ENCODE data around the gene ZNF860.

Gene ZNF860

GRCh38 chr3:31981206-31982181 is at the start of gene ZNF860, which contains the start of gene OSBPL10:
ZNF860 (plus strand) TSS chr3:31981750; CDS start chr3:31989080, 7,330 bp downstream.
OSBPL10 (minus strand) TSS chr3:31981262; CDS start chr3:31981179, 83 bp downstream.
- peak in 51 of 56 donors; percentile 8 to 81 (median 53) for DNase-seq

DNA sequence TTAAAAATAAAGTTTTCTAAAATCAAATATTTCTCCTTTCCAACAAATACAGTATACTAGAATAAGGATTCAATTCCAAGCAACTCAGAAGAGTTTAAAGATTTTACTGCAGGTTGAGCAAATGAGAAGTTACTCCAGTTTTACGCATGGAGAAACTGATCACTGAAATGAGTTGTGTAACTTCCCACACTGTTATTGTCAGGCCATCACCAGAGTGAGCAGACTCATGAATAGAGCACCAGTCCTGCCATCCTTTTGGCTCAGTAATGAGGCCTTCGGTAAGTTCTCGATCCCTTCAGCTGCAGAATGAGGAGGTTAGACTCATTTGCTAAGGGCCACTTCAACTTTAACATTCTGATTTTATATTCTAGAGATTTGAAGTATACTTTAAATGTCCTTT is 48.6 kb upstream of the ZNF860 start:
- DNase-seq = no peak

DNA sequence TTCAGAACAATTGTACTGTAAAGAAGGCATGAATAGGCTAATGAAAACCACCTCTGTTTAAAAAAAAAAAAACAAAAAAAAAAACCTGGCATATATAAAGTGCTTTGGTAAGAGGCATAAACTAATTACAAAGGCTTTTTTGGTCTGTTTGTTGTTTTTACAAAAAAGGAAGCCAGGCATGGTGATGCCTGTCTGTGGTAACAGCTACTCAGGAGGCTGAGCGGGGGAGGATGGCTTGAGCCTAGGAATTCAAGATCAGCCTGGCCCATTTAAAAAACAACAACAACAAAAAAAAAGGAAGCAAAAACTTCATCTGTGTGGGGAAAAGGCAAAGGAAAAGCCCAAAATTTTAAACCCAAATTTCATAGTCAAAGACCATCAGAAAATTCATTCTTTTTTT is 47.5 kb upstream of the ZNF860 start:
- DNase-seq = no peak

- no peak for DNase-seq
These were observed 46.7 kb upstream of the ZNF860 start for GRCh38 chr3:31934866-31935265.

GRCh38 chr3:31936420-31937060 is 45.0 kb upstream of the ZNF860 start:
- no peak for DNase-seq

- no peak for DNase-seq
These were observed 44.3 kb upstream of the ZNF860 start for GRCh38 chr3:31937225-31937624.

DNA sequence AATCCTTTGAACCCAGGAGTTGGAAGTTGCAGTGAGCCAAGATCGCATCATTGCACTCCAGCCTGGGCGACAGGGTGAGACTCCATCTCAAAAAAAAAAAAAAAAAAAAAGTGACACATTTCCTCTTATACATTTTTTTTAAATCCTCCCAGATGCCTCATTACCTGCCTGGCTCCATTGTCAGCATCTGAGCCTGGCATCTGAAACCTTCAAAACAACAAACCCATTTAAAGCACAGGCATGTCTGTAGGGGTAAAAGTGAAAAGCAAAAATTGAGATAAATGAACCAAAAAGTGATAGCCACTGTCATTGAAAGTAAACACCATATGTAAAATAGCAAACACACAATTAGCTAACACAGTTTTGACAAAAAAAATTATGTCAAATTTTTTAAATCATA is 39.1 kb upstream of the ZNF860 start:
- DNase-seq = no peak

DNA sequence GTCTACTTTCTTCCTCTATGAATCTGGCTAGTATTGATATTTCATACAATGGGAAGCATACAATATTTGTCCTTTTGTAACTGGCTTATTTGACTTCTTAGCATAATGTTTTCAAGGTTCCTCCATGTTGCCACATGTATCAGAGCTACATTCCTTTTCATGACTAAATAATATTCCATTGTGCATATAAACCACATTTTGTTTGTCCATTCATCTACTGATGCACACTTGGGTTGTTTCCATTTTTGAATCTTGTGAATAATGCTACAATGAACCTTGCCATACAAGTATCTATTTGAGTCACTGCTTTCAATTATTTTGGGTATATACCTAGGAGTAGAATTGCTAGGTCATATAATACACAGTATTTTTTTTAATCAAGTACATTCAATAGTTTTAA is 38.5 kb upstream of the ZNF860 start:
- DNase-seq = no peak

DNA sequence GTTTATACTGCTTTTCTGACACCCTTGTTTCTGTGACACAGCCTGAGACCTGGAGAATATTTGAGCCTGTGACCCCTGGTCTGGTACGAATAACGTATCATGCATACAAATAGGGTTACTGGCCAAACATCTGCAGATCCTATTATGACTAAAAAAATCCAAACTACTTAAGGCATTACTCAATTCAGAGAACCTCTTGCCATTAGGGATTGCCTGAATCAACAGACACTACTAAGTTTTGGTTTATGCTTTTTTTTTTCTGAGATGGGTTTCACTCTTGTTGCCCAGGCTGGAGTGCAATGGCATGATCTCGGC is 35.9 kb upstream of the ZNF860 start:
- no peak for DNase-seq

DNA sequence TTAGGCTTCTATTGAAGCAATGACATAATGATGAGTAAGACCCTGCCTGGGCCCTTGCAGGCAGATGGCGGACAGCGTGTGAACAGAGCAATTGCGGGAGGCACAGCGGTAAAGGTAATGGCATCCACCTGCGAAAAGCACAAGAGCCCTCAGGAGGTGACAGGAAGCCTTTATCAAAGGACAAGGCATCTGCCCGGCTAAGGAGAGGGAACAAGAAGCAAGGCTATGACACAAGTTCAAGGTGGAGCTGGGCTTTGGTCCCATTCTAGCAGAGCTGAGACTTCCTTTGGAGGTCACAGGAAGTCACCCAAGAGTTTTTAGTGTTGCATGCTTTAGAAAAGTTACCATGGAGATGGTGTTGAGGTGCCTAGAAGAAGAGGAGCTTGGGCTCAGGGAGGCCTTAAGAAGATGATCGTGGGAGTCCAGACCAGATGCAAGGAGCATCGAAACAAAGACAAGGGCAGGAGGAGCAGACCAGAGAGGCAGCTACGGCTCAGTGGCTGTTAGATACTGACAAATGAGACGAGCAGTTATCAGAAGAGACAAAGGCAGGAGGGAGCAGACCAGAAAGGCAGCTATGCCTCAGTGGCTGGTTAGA is 35.0 kb upstream of the ZNF860 start:
- no peak for DNase-seq

DNA sequence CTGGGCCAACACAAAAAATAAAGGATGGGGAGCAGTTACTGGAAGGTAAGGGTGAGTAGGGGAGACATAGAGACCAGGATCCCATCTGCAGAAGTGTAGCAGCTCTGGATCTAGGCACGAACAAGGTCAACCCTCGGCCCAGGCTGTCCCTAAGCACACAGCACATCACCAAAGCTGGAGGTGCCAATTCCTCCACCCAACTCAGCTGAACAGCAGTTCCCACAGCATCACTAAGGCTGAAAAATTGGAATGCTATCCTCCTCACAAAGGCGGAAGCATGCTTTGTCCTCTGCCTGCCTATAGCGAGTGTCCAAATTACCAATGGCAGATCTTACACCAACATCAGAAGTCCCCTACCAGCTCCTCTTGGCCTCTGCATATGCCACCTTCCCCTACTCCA is 34.4 kb upstream of the ZNF860 start:
- DNase-seq = no peak

GRCh38 chr3:31947671-31948091 is 33.9 kb upstream of the ZNF860 start:
- no peak for DNase-seq

DNA sequence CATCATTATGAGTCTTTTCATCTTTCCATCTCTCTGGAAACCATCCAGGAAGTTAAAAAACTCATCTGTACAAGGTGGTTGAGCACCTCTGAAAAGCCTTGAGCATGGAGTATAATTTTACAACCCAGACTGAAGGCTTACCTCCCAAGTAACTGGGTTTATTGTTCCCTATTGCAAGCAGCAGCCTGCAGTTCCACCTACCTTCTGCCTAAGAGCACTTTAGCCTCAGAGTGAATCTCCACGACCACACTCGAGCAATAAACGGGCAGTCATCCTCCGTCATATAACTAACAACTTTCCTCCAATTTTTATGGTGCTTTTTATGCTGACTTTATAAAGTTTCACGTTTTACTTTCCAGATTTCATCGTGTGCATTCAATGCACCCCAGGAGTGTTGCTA is 33.3 kb upstream of the ZNF860 start:
- no peak for DNase-seq

DNA sequence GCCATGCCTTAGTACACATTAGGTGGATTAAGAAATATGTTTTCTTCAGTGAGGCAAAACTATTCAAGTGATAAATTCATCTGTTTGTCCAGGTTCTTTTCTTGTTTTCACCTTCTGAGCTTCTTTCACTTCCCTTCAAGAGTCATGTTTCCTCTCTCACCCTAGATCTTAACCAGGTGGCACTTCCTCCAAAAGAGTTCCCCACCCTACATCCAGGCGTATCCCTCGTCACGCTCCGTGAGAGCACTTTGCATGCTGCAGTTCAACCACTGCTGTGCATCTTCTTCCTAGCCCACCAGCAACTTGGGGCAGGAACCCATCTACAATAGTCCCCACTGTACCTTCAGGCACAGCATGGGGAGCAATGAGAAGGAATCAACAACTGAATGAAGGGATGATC is 29.3 kb upstream of the ZNF860 start:
- DNase-seq = no peak

GRCh38 chr3:31953091-31953490 is 28.5 kb upstream of the ZNF860 start:
- DNase-seq = no peak

- no peak for DNase-seq
These were observed 27.9 kb upstream of the ZNF860 start for GRCh38 chr3:31953636-31954035.

GRCh38 chr3:31955581-31955980 is 26.0 kb upstream of the ZNF860 start:
- DNase-seq = no peak

GRCh38 chr3:31957106-31957505 is 24.4 kb upstream of the ZNF860 start:
- no peak for DNase-seq

DNA sequence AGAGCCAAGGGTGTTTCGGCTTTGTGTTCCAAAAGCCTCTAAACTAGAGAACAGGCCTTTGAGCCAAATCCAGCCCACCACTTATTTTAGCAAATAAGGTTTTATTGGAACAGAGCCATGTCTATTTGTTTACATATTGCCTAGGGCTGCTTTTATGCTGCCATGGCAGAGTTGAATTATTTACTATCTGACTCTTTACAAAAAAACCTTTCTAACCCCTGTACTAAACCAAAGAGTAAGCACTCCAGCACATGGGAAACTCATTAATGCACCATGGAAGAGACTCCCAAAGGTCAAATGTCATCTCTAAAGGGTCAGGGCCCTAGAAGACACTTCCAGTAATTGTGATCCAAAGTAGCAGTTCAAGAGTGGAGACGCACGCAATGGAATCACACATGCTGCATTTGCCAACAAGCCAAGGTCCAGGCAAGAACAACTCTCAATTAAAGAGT is 22.8 kb upstream of the ZNF860 start:
- DNase-seq = no peak

DNA sequence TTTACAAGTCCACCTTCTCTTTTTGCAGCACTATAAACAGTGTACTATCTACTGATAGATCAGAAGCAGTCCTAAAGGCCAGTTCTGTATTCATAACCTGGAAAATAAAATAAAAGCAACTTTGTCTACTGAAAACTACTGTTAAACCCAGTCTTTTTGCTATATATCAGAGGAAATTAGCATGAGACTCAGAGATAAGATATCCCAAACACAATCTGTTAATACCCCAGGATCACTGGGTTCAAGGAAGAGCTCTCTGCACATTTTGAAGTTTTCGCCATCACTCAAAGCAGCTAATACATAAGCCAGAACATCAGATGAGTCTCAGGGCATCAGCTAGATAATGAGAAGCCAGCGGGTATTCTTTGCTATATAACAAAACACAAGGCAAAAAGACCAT is 22.3 kb upstream of the ZNF860 start:
- DNase-seq = no peak

DNA sequence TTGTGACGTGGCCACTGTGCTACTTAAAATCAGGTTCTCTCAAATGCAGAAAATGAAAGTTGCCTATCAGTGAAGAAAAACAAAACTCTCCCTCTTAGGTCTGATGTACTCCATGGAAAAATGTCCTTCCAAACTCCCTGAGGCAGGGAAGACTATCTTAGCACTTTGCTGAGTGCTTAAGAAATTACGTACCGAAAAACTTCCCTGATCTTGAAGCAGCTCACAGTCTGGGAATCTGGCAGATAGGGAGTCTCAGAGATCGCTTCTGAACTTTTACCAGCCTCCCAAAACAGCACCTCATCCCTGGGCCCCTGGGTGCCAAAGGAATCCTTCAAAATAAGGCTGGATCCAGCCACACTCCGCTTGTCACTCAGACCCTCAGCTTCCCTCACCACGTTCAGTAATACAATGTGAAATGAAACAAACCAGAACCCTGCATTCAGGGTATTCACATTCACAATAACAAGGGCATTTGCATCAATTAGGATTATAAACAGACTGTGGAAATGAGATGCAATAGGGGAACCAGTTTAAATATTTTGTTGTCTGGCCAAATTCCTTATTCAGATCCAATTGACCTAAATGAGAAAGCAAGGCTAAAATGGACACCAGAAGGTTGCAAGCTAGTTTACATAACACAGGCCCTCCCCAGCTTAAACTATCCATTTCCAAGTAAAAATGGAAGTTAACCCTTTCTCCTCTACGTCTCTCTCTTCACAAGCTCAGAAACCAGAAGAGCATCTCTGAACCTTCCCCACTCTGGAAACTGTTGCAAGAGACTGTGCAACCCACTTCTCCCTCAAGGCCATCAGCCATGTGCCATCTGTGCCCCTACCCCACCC is 21.4 kb upstream of the ZNF860 start:
- DNase-seq = no peak
